Measurements from ENCODE around the gene AMTN. TPM values are rescaled to one million over a fixed set of nuclear protein-coding genes. Genes with fewer than 3 reads are reported as not detected.
A peak's percentile ranks its signal among the peaks of the same experiment; 100 is the strongest.

Gene AMTN
- total RNA-seq, 1 donor from 2014 or later = not detected

DNA sequence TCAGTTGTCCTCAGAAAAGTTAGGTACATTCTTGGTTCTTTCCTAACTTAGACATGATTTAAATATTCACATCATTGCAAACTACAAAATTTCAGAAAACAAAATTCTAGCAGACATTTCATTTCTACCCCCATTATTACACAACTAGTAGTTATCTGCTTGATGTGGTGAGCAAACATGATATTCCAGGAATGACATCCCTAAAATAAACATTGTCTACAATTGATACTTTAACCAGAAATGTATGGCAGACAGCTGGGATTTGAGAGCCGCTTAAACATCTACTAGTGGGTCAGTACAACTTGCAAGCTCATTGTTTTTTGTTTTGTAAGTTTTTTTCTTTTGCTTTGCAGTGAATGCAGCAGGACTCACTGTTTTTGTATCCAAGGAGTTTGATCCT lies 41.6 kb downstream of the AMTN start:
- DNase-seq (ENCODE audit: low read depth) = no peak

GRCh38 chr4:70564033-70564432 lies 45.7 kb downstream of the AMTN start:
- DNase-seq (ENCODE audit: low read depth) = peak; percentile 33

DNA sequence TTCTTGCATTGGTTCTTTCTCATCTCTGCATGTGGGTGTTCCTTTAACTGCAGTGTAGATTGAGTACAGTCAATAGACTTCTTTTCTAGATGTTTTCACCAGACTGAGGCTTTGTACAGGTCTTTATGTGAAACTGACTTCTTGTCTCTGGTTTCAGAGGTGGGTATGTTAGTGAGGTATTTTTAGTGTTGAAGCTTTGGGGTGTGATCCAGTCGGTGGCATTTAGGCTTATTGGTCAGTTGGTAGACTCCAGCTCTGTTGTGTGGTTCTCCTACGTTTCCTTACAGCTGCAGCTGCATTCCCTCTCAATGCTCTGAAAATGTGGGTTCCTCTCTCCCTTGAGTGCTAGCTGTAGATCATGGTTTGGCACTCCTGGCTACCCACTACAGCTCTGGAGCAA lies 52.4 kb downstream of the AMTN start:
- DNase-seq (ENCODE audit: low read depth) = no peak

- DNase-seq (ENCODE audit: low read depth) = no peak
Measured at GRCh38 chr4:70571772-70572171, 53.4 kb downstream of the AMTN start.

- DNase-seq (ENCODE audit: low read depth) = no peak
Measured at GRCh38 chr4:70575964-70576363, 57.6 kb downstream of the AMTN start.

DNA sequence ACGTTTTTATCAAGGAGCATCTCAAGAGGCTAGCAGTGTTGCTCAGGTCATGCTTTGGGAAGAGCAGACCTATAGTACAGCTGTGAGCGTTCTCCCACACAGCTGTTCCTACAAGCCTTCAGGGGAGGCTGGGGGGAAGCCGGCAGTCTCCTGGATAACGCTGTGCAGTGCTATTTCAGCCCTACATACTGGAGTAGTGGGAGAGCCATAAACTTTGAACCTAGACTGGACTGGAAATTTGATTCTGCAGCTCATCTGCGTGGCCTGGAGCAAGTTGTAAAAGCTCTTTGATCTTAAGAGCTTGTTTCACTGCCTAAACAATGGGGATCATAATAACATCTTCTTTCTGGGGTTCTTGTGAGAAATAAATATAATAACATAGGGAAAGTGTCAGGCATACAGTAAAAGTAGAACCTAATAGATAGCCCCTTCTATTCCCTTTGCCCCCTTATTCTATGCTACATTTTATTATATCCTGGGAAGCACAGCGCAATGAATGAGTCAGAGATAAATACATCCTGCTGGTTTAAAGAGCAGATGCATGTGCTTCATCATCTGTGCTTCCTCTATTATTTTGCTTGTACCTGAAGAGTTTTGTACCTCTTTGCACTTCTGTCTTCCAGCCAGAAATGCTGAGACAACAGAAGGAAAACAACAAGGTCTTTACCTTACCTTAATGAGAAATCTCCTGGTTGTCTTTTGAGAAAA lies 59.0 kb downstream of the AMTN start:
- no peak for DNase-seq (ENCODE audit: low read depth)

DNA sequence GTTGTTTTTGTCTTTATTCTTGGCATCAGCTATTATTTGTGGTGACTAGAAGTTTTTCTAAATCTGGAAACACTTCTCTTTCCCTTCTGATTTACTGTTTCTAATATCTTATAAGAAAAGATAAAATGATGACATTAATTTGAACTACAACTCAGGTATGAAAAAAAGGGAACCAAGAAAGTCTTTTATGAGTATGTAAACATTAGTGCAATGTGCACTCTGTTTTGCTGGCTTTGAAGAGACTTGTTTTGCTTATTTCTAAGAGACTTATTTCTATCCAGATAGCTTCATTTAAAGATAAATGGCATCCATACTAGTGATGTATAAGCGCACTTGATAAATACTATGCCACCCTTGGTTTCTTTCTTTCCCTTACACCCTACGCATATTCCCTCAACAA lies 63.6 kb downstream of the AMTN start:
- no peak for DNase-seq (ENCODE audit: low read depth)

Other genes with a start within 250 kb of the AMTN start
- gene CABS1, start 183.6 kb upstream of the AMTN start, total RNA-seq = not detected in 2 replicates
- gene SMR3A, start 157.8 kb upstream of the AMTN start, total RNA-seq = not detected in 2 replicates
- gene SMR3B, start 135.4 kb upstream of the AMTN start, total RNA-seq = not detected in 2 replicates
- gene OPRPN, start 120.6 kb upstream of the AMTN start, total RNA-seq = not detected in 2 replicates
- not detected in 2 replicates for gene MUC7, start 46.4 kb upstream of the AMTN start, total RNA-seq
- gene AMBN, start 73.7 kb downstream of the AMTN start, total RNA-seq = not detected in 2 replicates
- 3.3 TPM in 2 replicates for gene ENAM, start 110.2 kb downstream of the AMTN start, total RNA-seq
- 0.30 TPM in 1 of 2 replicates, not detected in the other for gene JCHAIN, start 147.9 kb downstream of the AMTN start, total RNA-seq
- gene UTP3, start 170.0 kb downstream of the AMTN start, total RNA-seq = 15.1 and 47.4 TPM in 2 replicates
- 37.9 and 74.9 TPM in 2 replicates for gene RUFY3, start 203.4 kb downstream of the AMTN start, total RNA-seq